CD4-positive, alpha-beta T cell treated with Interleukin-15 for 1 hour (primary cell): ENCODE data around the gene RASA3.
A peak's percentile ranks its signal among the peaks of the same experiment; 100 is the strongest.
"Not testable (repeated sequence)": the region's sequence is repeated elsewhere in the genome, so short reads cannot be mapped to it uniquely, and the experiment has no call there.

Source experiments
- DNase-seq: peaks from one replicate; pipeline ENCODE4 v3.0.0-alpha.2; 2020

RASA3 gene

DNA sequence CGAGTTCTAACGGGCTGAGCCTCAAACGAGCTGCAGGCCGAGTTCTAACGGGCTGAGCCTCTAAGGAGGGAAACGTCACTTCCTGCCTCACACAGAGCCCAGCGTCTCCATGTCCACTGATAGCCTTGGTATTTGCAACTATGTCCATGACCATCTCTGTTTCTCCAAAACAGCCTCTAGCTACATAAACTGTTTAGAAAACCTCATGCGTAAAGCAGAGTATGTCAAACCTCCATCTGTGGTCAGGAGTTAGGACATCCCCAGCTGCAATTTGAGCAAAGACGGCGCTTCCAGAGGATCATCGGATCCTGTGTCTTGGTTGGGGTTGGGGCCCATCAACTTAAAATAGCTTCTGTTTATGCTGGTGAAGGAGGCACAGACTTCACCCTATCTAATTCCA, 20.8 kb downstream of the RASA3 start:
- DNase-seq, result no peak

DNA sequence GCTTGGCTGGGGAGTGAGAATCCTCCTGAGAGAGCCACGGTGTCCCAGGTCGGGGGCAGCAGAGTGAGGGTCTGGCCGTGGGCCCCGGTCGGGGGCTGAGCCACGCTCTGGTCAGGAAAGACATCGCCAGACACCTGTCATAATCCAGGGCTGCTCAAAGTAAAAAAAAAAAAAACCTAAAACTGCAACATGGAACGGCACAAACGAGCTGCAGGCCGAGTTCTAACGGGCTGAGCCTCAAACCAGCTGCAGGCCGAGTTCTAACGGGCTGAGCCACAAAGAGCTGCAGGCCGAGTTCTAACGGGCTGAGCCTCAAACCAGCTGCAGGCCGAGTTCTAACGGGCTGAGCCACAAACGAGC, 21.6 kb downstream of the RASA3 start:
- DNase-seq, result not testable (repeated sequence)

DNA sequence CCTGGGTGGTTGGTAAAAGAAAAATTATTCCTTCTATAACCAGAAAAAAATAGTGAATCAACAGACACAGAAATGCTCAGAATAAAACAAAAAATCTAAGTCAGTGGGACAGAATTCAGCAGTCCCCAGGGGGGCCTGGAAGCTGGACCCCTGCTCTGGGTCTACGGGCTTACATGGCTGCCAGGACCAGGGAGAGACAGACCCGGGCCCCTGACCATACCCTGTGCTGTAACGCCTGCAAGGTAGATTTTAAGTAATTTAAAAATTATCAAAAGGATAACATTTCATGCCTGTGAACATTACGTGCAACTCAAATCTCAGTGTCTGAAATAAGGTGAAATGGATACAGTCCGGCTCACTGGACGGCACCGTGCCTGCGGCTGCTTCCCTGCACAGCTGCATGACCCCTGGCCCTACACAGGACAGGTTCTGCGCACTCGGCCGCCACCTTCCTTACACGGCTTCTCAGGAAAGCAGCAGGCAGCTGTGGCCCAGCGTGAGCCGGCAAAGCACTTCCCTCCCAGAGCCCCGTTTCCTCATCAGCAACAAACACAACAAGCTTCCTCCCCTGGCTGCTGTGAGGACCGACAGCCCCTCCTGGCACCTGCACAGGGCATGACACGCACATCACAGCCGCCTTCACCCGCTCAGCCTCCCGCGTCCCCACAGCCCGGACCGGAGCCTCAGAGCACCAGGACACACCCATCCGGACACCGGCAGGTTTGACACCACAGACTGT, 22.2 kb downstream of the RASA3 start:
- peak; percentile 85 for DNase-seq

DNA sequence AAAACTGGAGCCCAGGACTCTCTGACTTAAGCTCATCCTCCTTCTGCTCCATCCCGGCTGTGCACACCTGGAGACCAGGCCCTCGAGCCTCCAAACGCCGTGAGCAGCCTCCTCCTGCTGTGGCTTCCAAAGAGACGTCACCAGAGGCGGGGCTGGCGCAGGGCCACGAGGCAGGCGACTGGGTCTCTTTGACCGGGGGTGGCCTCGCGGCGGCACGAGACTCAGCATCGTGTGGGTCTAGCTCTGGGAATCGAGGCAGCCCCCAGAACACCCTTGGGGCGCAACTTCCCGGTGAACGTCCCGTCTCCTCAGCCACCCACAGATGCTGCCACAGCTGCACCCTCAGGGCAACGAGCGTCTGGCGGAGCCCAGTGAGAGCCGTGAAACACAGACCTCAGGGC, 22.8 kb downstream of the RASA3 start:
- no peak for DNase-seq

DNA sequence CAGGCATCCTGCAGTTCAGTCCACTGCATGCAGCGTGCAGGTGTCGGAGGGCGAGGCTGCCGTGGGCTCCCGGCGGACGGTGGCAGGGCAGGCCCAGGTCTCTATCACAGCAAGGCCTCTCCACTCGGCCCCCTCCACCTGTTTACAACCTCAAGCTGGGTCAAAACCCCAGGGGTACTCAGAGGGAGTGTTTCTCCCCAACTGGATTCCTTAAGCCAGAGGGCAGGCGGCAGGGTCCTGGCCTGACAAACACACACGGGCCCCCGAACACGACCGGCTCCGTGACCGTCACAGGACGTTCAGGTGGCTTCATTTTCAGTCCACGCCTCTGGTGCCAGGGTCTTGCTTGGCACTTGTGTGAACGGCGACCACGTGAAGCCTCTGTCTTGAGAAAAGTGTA, 23.5 kb downstream of the RASA3 start:
- DNase-seq, result no peak

DNA sequence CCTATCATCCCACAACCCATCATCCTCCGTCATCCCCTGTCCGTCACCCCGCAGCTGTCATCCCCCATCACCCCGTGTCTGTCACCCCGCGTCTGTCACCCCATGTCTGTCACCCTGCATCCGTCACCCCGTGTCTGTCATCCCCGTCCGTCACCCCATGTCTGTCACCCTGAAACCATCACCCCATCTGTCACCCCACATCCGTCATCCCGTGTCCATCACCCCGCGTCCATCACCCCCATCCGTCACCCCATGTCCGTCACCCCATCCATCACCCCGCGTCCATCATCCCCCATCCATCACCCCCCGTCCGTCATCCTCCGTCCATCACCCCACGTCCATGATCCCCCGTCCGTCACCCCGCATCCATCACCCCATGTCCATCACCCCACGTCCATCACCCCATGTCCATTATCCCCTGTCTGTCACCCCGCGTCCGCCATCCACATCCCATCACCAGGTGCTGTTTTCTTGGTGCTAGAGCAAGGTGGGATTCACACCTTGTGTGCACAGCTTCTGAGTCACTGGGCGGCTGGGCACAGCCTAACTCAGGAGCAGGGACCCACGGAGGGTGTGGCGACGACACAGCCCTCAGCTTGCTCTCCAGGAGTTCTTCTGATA, 24.2 kb downstream of the RASA3 start:
- peak; percentile 17 for DNase-seq

DNA sequence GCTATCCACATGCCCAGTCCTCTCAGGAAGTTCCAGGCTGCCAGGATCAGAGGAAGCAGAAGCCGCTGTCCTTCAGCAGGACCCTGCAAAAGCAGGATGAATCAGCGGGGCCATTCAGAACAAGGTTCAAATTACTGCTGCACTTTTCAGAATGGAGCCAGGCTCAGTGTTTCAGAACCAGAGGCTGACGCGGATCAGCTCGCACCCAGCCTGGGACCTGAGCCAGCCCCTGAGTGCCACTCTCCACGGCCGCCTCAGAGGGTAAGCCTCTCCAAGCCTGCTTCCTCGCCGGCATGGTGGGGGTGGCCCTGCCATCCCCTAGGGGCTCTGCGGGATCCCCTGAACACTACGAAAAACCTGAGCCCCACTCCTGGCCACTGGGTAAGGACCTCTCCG, 24.7 kb downstream of the RASA3 start:
- peak; percentile 1 for DNase-seq

DNA sequence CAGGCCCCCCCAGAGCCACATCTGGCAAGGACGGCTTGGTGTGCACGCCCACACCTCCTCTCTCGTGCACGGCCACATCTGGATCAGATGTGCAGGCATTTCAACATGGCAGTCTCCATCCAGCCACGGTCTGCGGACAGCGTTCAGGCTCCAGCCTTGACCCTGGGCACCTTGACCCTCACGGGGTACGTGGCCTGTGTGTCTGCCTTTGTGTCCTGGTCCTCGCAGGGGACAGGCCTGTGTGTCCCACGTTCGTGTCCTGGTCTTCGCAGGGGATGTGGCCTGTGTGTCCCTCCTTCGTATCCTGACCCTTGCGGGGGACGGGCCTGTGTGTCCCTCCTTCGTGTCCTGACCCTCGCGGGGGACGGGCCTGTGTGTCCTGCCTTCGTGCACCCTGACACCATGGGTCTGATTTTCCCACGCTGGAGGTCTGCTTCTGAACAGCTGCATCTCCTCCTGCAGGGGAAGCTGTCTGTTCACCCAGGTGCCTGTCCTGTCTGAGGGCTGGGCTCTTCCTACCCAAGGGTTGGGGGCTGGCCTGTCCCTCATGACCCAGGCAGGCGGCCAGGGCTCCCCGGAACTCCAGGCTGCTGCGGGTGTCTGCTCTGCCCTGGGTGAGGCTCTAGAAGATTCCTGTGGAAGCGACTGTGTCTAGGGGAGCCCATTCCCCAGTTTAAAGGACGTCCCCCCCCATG, 25.3 kb downstream of the RASA3 start:
- DNase-seq, result peak; percentile 9

DNA sequence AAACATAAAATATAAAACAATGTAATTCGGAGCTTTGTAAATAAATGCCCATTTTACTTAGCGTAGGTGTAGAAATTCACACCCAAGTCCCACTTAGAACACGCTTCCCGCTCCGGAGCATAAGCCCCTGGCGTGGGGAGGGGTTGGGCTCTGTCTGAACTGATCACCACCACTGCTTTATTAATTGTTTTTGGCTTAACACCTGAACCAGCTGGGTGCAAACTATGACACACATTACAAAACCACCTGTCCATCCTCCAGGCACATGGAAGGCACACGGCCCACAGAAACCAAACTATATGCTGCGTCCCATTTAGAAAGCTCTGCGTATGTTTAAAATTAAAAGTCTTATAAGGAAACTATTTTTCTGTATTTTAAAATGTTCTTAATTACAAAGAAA, 25.9 kb downstream of the RASA3 start:
- DNase-seq, result no peak

DNA sequence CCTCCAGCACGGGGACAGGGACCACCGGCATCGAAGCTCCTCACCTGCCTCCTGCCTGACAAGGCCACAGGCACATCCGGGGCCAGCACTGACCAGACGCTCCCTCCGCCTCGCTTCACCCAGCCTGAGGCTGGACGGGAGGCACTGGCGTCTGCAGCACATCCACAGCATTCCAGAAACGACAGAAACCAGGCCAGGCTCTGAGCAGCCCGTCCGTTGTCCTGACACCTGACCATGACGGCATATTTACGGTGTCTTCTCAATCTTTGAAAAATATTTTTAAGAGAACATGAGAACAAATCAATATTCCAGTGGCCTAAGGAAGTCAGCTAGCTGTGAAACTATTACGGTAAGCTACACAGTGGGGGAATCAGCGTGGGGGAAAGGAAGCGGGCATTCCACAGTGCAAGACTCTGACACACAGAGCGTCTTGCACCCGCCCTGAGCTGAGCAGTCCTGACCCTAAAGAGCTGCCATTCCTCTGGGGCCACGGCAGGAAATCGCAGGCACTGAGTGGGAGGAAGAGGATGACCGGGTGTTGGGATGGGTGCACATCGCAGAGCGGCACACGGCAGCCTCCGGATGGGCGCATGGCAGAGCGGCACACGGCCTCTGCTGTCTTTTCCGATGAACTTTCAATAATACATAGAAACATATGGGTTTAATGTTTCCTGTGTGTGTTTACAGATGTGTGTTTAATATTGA, 26.8 kb downstream of the RASA3 start:
- DNase-seq, result peak; percentile 16

DNA sequence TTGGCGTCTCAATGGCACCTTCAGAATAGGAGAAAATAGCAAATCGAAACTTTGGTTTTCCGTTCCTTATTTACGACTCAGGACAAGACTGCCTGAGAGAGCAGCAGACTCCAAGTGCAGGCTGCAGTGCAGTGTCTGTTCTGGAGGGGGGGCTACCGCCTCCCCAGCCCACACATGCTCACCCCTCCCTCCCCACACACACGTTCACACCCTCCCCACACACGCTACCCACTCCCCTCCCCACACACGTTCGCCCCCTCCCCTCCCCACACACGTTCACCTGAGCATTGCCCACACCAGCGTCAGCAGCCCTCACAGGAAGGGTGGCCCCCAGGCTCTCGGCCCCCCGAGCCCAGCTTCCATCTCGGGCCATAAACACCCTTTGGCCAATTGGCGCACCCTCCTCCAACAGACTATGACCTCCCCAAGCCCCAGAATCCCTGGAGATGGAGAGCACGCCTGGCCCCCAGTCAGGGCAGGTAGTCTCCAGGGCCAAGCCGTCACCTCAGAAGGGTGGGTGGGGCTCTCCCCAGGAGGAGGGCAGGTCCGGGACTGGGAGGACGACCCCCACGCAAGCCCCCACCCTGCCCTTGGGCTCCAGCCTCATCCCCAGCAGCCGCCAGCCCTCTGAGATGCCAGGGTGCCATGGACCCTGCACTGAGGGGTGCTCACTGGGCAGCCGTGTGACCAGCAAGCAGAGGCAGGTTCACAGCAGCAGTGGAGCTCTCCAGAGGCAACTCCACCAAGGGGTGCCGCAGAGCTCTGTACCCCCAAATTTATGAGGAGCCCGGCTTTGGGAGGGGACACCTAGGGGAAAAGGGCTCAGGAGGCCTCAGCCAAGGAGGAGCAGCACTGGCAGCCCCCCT, 27.5 kb downstream of the RASA3 start:
- peak; percentile 18 for DNase-seq

DNA sequence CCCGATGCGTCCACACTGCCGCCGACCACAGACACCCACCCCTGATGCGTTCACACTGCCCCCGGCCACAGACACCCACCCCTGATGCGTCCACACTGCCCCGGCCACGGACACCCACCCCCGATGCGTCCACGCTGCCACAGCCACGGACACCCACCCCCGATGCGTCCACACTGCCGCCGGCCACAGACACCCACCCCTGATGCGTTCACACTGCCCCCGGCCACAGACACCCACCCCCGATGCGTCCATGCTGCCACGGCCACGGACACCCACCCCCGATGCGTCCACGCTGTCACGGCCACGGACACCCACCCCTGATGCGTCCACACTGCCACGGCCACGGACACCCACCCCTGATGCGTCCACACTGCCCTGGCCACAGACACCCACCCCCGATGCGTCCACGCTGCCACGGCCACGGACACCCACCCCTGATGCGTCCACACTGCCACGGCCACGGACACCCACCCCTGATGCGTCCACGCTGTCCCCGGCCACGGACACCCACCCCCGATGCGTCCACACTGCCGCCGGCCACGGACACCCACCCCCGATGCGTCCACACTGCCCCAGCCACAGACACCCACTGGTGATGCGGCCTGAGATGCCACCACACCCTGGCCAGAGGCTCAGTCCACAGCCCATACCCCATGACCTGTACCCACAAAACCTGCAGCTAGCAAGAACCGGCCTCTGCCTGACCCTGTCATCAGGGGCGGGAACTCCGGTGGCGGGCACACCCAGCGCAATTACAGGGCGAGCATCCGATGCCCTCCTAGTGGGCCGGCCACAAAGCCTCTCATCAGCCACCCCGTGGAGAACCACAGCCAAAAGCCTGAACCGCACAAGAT, 28.4 kb downstream of the RASA3 start:
- peak; percentile 24 for DNase-seq

DNA sequence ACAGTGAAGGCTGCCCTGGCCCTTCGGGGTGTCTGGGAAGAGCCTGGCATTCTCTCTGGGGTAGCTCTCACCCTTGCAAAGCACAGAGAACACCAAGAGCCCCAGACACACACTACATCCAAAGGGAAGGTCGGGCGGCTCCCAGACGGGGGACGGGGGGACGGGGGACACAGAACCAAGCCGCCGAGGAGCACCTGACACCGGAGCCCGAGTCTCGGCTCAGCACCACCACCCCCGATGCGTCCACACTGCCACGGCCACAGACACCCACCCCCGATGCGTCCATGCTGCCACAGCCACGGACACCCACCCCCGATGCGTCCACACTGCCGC, 29.2 kb downstream of the RASA3 start:
- DNase-seq, result not testable (repeated sequence)

DNA sequence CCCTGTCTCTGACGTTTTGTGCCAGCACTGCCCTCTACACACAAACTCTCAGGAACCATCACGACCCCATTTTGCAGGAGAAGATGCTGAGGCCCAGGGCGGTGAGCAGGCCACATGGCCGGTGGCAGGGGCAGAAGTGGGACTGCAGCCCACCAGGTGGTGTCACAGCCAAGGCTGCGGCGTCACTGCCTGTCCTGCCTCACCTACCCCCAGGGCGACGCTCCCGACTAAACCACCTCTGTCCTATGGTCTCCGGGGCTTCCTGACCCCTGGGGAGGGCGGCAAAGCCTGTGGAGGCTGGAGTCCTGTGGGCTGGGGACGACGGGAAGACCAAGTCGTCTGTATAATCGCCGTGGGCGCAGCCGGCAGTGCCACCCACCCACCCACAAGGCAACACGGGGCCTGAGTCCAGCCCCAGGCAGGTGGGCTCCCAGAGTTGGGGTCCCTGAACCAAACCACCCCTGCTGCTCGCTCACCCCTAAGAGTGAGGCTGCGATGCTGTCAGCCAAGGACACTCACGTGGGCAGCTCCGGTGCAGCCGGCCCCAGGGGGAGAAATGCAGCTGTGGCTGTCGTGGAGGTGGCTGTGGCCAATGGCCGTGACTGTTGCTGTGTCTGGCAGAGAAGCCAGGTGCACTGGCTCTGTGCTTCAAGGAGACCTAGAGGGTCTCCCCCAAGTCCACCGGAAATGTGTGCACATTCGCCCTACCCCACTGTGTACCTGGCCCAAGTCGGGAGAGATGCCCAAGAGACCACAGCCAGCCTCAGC, 29.7 kb downstream of the RASA3 start:
- peak; percentile 10 for DNase-seq

DNA sequence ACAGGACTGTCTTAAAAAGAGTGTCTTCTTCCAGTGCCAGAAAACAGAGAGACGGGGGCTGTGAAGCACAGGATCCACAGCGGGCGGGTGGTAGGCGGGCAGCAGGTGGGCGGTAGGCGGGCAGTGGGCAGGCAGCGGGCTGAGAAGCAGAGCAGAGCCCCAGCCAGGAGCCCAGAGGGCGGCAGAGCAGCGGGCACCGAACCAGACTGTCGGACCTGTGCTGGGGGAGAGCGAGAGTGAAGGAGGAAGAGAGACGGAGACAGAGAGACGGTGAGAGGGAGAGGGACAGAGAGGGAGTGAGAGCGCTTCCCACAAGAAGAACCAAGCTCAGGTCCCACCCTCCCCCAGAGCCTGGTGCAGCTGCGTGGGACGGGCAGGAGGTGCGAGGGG, 30.3 kb downstream of the RASA3 start:
- peak; percentile 11 for DNase-seq

DNA sequence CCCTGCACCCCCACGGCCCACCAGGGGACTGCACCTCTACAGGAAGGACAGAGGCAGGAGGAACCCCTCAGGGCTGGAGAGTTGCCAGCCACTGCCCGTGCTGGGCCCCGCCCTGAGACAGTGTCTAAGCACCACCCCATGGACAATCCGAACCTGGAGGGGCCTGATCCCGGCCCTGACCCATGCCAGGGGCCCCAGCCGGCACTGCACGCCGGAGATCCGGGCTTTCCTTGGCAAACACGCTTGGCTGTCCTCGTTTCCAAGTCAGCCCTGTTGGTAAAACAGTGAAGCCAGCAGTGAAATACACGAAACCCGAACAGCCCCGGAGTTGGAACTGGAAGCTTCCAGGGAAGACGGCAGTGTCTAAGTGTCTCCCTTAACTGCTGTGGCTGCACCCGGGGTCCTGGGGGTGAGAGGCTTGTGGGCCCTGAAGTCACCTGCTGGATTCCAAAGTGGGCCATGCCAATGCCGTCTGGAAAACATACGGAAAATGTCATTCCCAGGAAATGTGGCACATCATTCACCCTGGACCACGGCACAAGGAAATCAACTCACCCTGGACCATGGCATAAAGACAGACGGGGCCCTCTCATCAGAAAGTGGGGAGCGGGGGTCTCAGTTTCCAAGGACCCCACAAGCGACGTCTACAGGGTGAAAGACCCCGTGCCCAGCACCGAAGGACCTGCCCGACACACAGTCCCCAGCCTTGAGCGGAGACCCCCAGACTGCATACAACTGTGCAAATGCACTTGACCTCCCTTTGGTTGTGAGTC, 30.9 kb downstream of the RASA3 start:
- peak; percentile 11 for DNase-seq

DNA sequence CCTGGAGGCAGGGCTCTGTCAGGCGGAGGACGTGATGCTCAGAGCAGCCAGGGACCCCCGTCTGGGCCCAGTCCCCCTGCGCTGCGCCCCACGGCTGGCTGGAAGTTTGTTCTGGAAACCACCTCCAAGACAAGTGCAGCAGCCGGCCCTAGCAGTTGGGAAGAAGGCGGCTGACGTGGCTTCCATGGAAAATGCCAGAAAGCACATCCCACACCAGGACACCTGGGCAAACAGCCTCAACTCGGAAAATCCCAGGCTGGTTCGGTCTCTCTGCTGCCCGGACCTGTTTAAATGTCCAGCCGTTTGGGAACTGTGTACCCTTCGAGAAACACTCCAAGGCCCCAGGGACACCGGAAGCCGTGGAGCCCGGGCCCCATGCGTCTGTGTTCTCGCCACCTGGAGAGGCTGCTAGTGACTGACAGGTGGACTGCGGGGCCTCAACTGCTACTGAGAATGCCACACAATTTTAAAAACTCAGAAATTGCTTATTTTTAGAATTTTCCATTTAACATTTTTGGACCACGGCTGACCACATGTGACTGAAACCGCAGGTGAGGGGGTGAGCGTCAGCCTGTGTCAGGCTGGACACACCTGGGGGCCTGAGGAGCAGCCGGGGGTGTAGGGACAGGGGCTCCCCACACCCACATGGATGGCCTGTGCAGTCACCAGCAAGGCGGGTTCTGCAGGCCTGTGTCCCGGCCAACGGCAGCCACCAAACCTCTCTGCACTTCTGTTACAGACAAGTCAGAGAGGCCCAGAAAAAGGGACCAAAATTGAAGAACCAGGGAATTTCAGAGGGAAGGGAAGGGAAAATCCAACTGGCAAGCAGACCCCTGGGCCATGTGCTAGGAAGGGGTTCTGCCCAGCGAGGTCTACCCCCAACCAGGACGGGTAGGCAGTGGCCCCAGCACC, 31.7 kb downstream of the RASA3 start:
- DNase-seq, result peak; percentile 3

DNA sequence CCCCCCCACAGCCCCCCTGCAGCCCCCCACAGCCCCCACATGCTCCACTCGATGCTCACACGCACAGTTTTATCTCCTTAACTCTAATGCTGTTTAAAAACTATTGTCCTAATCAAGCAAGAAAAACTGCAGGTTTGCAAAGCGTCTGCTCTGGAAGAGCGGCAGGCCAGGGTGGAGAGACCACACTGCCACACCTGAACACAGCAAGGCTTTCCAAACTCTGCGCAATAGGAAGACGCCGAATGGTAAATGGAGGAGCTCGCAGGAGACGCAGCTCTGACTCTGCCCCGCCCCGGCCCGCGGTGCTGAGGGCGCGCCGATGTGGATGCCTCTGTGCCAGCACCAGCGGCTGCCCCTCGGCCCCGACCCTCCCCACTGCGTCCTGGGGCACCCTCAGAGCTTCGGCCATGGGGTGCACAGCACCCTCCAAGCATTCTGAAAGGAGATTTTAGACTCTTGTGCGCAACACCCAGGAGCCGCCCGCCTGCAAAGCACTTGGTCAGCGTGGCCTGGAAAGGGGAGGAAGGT, 32.4 kb downstream of the RASA3 start:
- DNase-seq, result peak; percentile 11

DNA sequence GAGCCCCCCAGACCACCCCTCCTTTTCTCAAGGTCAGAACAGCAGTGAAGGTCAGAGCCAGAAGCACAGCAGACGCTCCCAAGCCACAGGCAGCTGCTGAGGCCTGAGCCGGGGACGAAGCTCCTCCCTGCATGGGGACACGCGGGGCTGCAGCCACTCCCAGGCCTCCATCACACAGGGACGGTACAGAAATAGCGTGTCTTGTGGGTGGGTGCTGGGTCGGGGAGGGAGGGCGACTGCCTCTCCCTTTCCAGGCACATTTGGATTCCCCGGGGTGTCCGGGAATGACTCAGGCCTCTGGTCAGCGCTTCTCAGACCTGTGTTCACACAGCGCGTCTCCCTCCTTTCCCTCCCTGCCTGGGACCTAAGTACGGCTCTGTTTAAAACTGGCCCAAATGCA, 33.2 kb downstream of the RASA3 start:
- DNase-seq, result peak; percentile 15
